ENCODE data around the gene SHKBP1.
A peak's percentile ranks its signal among the peaks of the same experiment; 100 is the strongest.

Gene SHKBP1

GRCh38 chr19:40576585-40577451, at the start of gene SHKBP1 (continued):
- TF ChIP-seq, protein P1, sequence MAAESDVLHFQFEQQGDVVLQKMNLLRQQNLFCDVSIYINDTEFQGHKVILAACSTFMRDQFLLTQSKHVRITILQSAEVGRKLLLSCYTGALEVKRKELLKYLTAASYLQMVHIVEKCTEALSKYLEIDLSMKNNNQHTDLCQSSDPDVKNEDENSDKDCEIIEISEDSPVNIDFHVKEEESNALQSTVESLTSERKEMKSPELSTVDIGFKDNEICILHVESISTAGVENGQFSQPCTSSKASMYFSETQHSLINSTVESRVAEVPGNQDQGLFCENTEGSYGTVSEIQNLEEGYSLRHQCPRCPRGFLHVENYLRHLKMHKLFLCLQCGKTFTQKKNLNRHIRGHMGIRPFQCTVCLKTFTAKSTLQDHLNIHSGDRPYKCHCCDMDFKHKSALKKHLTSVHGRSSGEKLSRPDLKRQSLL (tag by site-specific recombination; IDR thresholded peaks at IDR 0.05) = 0 out of 2 replicates have a peak, but pooled peaks have one; percentile 5
- TF ChIP-seq ZNF292 (tag by site-specific recombination; IDR thresholded peaks at IDR 0.05; ENCODE audit: borderline replicate concordance, low read depth) (no peak), ZNF658 (tag by site-specific recombination; IDR thresholded peaks at IDR 0.05) (no peak), ZNF223 (tag by site-specific recombination; IDR thresholded peaks at IDR 0.05) (peak; percentile 94), HOXA7 (CRISPR knock-in tag; IDR thresholded peaks at IDR 0.05; ENCODE audit: borderline replicate concordance) (no peak), ZBTB49 (tag by site-specific recombination; IDR thresholded peaks at IDR 0.05; ENCODE audit: low read depth) (no peak), GLI4 (tag by site-specific recombination; IDR thresholded peaks at IDR 0.05) (no peak), ZNF423 (tag by site-specific recombination; IDR thresholded peaks at IDR 0.05) (peak; percentile 76), ELK4 (IDR thresholded peaks at IDR 0.05; ENCODE audit: borderline replicate concordance, low read depth, low read length) (peak; percentile 86; the same call in 1 of the 2 replicates), ZBTB20 (tag by site-specific recombination; IDR thresholded peaks at IDR 0.05) (no peak; the same call in 1 of the 2 replicates), ZNF416 (tag by site-specific recombination; IDR thresholded peaks at IDR 0.05) (no peak)
- TF ChIP-seq, protein P2, sequence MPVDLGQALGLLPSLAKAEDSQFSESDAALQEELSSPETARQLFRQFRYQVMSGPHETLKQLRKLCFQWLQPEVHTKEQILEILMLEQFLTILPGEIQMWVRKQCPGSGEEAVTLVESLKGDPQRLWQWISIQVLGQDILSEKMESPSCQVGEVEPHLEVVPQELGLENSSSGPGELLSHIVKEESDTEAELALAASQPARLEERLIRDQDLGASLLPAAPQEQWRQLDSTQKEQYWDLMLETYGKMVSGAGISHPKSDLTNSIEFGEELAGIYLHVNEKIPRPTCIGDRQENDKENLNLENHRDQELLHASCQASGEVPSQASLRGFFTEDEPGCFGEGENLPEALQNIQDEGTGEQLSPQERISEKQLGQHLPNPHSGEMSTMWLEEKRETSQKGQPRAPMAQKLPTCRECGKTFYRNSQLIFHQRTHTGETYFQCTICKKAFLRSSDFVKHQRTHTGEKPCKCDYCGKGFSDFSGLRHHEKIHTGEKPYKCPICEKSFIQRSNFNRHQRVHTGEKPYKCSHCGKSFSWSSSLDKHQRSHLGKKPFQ (tag by site-specific recombination; IDR thresholded peaks at IDR 0.05) = no peak

DNA sequence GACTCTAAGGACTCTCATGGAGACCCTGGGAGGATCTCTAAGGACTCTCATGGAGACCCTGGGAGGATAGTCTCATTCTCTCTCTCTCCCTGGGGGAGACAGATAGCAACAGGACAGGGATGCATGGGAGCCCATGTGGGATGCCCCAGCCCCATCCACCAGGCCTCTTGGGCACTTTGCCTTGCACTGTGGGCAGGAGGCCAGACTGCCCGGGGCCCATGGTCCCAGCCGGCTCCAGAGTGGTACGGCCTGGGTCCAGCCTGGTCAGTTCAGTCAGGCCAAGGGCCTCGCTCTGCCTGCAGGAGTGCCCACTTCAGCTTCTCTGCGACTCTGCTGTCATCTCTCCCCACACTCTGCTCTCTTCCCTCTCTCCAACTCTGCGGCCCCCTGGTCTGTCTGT, 48.6 kb upstream of the SHKBP1 start:
- no peaks in the 10 kb centered on the region for H3K9me3 ChIP-seq (ENCODE audit: control insufficient read depth, insufficient read depth, low read depth, low read length)
- no peak overlapping the region for H3K27ac ChIP-seq (ENCODE audit: extremely low read depth, low read depth, low read length)
- peaks cover 20% of the 10 kb centered on the region for H3K4me1 ChIP-seq (ENCODE audit: control insufficient read depth, insufficient read depth, low read length)
- CTCF ChIA-PET = interaction anchor here (1.3 to 13.3 kb wide), 2 partner anchors 16 to 18 kb away, joined by 4 to 259 read pairs; no protein-coding TSS in a partner anchor
- TF ChIP-seq BCL11A (tag by site-specific recombination; IDR thresholded peaks at IDR 0.05; ENCODE audit: low read depth) = no peak
- TF ChIP-seq, protein P3, sequence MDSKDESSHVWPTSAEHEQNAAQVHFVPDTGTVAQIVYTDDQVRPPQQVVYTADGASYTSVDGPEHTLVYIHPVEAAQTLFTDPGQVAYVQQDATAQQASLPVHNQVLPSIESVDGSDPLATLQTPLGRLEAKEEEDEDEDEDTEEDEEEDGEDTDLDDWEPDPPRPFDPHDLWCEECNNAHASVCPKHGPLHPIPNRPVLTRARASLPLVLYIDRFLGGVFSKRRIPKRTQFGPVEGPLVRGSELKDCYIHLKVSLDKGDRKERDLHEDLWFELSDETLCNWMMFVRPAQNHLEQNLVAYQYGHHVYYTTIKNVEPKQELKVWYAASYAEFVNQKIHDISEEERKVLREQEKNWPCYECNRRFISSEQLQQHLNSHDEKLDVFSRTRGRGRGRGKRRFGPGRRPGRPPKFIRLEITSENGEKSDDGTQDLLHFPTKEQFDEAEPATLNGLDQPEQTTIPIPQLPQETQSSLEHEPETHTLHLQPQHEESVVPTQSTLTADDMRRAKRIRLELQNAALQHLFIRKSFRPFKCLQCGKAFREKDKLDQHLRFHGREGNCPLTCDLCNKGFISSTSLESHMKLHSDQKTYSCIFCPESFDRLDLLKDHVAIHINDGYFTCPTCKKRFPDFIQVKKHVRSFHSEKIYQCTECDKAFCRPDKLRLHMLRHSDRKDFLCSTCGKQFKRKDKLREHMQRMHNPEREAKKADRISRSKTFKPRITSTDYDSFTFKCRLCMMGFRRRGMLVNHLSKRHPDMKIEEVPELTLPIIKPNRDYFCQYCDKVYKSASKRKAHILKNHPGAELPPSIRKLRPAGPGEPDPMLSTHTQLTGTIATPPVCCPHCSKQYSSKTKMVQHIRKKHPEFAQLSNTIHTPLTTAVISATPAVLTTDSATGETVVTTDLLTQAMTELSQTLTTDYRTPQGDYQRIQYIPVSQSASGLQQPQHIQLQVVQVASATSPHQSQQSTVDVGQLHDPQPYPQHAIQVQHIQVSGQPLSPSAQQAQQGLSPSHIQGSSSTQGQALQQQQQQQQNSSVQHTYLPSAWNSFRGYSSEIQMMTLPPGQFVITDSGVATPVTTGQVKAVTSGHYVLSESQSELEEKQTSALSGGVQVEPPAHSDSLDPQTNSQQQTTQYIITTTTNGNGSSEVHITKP (tag by site-specific recombination; IDR thresholded peaks at IDR 0.05) = peak; percentile 40; the same call in 1 of the 2 replicates
- no peak overlapping the region for H3K4me3 ChIP-seq (ENCODE audit: low read depth, low read length)
- no peaks in the 10 kb centered on the region; a peak in 1 of 3 replicates for H3K36me3 ChIP-seq (ENCODE audit: control insufficient read depth in 2 of 2, insufficient read depth in 1 of 2, low read length in 2 of 2)
- POLR2A ChIA-PET = interaction anchor here (0.9 kb wide), 1 partner anchor 43 kb away, joined by 12 read pairs; no protein-coding TSS in a partner anchor
